Thyroid gland (tissue), 4 donors: ENCODE results near the gene CACNA1D. TPM values are rescaled to one million over a fixed set of nuclear protein-coding genes. Genes with fewer than 3 reads are reported as not detected.

ENCODE experiments used
- DNase-seq, 2 donors: peaks; one replicate each; pipeline ENCODE4 v3.0.0-alpha.2; 2019
- H3K27ac ChIP-seq, 3 donors: fragments of 200-600 bp; sonication (generic); 1 replicate in 2 of 3; 2 replicates in 1 of 3; pipeline ENCODE4 v1.5.1; 2016 to 2019; ENCODE audit warnings: mild to moderate bottlenecking in 1 of 3, moderate library complexity in 1 of 3
- H3K27me3 ChIP-seq: fragments of 200-600 bp; sonication (generic); one replicate; pipeline ENCODE4 v1.5.1; 2019
- H3K36me3 ChIP-seq, 2 donors: fragments of 200-600 bp; sonication (generic); one replicate each; pipeline ENCODE4 v1.5.1; 2016 to 2019
- H3K4me1 ChIP-seq, 2 donors: fragments of 200-600 bp; sonication (generic); one replicate each; pipeline ENCODE4 v1.5.1; 2017 to 2019
- H3K4me3 ChIP-seq, 3 donors: fragments of 200-600 bp; sonication (generic); replicated peaks in 1 of 3; 1 replicate in 2 of 3; 2 replicates in 1 of 3; pipeline ENCODE4 v1.5.1; 2016; ENCODE audit warnings: mild to moderate bottlenecking in 1 of 3
- H3K9me3 ChIP-seq: fragments of 200-600 bp; sonication (generic); one replicate; pipeline ENCODE4 v1.5.1; 2017
- POLR2A ChIP-seq, 2 donors: fragments of 450-650 bp; IDR thresholded peaks; one replicate each; pipeline ENCODE4 v1.6.1; 2017; ENCODE audit warnings: antibody characterized with exemption in 2 of 2, mild to moderate bottlenecking in 2 of 2, moderate library complexity in 1 of 2
- WGBS, 2 donors: methylation state at CpG; one replicate each; pipeline ENCODE4 v1.1.5; 2017; 5-methylcytosine and 5-hydroxymethylcytosine counted together
- intact Hi-C: fragments of 100-400 bp; cut with DNase I; formaldehyde crosslinking; loops from one replicate; pipeline ENCODE4 v1.15.1; 2023
- total RNA-seq, 4 donors: library from RNA; depleted of rRNA; stranded (reverse); fragments of >200 nt; gene quantifications; one replicate each; pipeline ENCODE4 v1.2.3, GENCODE V29; 2016
- TF ChIP-seq, protein P1 (sequence below), 6 experiments: fragments of 200-600 bp in 3 of 6; fragments of 450-650 bp in 3 of 6; sonication (generic) in 3 of 6; IDR thresholded peaks; one replicate each; pipeline ENCODE4 v1.5.1; 2016 to 2019; ENCODE audit warnings: antibody characterized with exemption in 6 of 6, mild to moderate bottlenecking in 2 of 6, inconsistent platforms in 1 of 6, moderate library complexity in 1 of 6

Gene CACNA1D
- total RNA-seq, 4 donors from 2014 or later = 7.1 to 46.1 (median 27.3) TPM

- Histone ChIP-seq H3K9me3 (no peaks in the 10 kb centered on the region), H3K4me3 (no peak overlapping the region), H3K27ac (no peak overlapping the region), H3K27me3 (no peaks in the 10 kb centered on the region), H3K4me1 (peaks cover 0 to 5% of the 10 kb centered on the region in 2 donors), H3K36me3 (no peaks in the 10 kb centered on the region)
- no peak for DNase-seq
- 85 to 87% methylated on average over 6 of the region's 6 CpGs for WGBS, 2 donors
- intact Hi-C loops = no loop called here
- TF ChIP-seq, protein P1, sequence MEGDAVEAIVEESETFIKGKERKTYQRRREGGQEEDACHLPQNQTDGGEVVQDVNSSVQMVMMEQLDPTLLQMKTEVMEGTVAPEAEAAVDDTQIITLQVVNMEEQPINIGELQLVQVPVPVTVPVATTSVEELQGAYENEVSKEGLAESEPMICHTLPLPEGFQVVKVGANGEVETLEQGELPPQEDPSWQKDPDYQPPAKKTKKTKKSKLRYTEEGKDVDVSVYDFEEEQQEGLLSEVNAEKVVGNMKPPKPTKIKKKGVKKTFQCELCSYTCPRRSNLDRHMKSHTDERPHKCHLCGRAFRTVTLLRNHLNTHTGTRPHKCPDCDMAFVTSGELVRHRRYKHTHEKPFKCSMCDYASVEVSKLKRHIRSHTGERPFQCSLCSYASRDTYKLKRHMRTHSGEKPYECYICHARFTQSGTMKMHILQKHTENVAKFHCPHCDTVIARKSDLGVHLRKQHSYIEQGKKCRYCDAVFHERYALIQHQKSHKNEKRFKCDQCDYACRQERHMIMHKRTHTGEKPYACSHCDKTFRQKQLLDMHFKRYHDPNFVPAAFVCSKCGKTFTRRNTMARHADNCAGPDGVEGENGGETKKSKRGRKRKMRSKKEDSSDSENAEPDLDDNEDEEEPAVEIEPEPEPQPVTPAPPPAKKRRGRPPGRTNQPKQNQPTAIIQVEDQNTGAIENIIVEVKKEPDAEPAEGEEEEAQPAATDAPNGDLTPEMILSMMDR (IDR thresholded peaks at IDR 0.05) = no peak
- TF ChIP-seq POLR2A (IDR thresholded peaks at IDR 0.05) = no peak
These were observed 108.5 kb downstream of the CACNA1D start for GRCh38 chr3:53602866-53603265.

DNA sequence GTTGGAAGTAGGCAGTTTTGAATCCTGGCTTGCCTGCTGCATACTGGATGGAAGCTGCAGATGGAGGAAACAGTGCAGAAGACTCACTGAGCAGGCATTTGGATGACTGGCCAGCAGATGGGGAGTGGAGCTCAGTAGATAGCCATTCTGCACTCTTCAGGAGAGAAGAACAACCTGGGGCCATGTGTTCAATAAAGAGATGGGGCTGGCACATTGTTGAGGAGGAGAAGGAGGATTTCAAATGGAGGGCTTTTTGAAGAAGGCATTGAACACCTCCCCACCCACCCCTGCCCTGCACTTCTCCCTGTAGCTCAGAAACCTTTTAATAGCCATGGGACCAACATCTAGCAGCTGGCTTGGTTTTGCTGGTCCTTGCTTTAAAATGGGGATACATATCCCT is 109.8 kb downstream of the CACNA1D start:
- intact Hi-C loops = no loop called here
- Histone ChIP-seq H3K36me3 (no peaks in the 10 kb centered on the region), H3K27ac (no peak overlapping the region), H3K27me3 (no peaks in the 10 kb centered on the region), H3K4me1 (peaks cover 0 to 5% of the 10 kb centered on the region in 2 donors), H3K4me3 (no peak overlapping the region), H3K9me3 (no peaks in the 10 kb centered on the region)
- TF ChIP-seq POLR2A (IDR thresholded peaks at IDR 0.05) = no peak
- TF ChIP-seq, protein P1 (IDR thresholded peaks at IDR 0.05) = no peak
- DNase-seq = no peak

GRCh38 chr3:53606793-53607192 is 112.4 kb downstream of the CACNA1D start:
- WGBS, 2 donors = 70 to 83% methylated on average over 1 of the region's 1 CpG
- H3K9me3 ChIP-seq = no peaks in the 10 kb centered on the region
- intact Hi-C loops = no loop called here
- H3K4me1 ChIP-seq = no peaks in the 10 kb centered on the region
- TF ChIP-seq, protein P1 (IDR thresholded peaks at IDR 0.05) = no peak
- TF ChIP-seq POLR2A (IDR thresholded peaks at IDR 0.05) = no peak
- no peaks in the 10 kb centered on the region for H3K27me3 ChIP-seq
- no peak for DNase-seq
- no peak overlapping the region for H3K4me3 ChIP-seq
- H3K27ac ChIP-seq = no peak overlapping the region
- no peaks in the 10 kb centered on the region for H3K36me3 ChIP-seq

DNA sequence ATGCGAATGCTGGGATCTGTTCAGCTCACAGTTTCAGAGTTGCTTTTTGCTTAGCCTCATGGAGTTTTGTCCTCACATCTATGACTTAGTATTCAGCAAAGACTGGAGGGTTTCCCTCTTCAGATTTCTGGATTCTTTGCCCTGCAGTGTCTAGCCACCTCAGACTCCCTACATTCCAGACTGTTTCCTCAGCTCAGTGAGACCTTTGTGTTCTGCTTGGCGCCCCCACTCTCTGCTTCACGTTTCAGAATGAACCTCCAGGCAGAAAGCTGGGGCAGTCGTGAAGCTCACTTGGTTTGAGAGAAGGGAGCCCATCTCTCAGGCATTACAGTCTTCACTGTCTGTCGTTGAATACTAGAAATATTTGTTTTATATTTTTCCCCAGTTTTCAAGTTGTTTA is 118.1 kb downstream of the CACNA1D start:
- 64 to 69% methylated on average over 5 of the region's 5 CpGs for WGBS, 2 donors
- intact Hi-C loops = no loop called here
- Histone ChIP-seq H3K36me3 (no peaks in the 10 kb centered on the region), H3K27me3 (no peaks in the 10 kb centered on the region), H3K4me3 (no peak overlapping the region), H3K4me1 (no peaks in the 10 kb centered on the region), H3K27ac (no peak overlapping the region), H3K9me3 (no peaks in the 10 kb centered on the region)
- no peak for DNase-seq
- TF ChIP-seq, protein P1 (IDR thresholded peaks at IDR 0.05) = no peak
- TF ChIP-seq POLR2A (IDR thresholded peaks at IDR 0.05) = no peak

GRCh38 chr3:53613125-53613524 is 118.7 kb downstream of the CACNA1D start:
- no peaks in the 10 kb centered on the region for H3K36me3 ChIP-seq
- no peak for DNase-seq
- intact Hi-C loops = no loop called here
- no peak overlapping the region for H3K4me3 ChIP-seq
- WGBS, 2 donors = 74 to 84% methylated on average over 3 of the region's 3 CpGs
- no peak overlapping the region for H3K27ac ChIP-seq
- TF ChIP-seq, protein P1 (IDR thresholded peaks at IDR 0.05) = no peak
- no peak for TF ChIP-seq POLR2A (IDR thresholded peaks at IDR 0.05)
- no peaks in the 10 kb centered on the region for H3K27me3 ChIP-seq
- peaks cover 0 to 2% of the 10 kb centered on the region in 2 donors for H3K4me1 ChIP-seq
- no peaks in the 10 kb centered on the region for H3K9me3 ChIP-seq
